Thymus (tissue), 11 donors: ENCODE data around the gene CRABP2. TPM values are rescaled to one million over a fixed set of nuclear protein-coding genes. Genes with fewer than 3 reads are reported as not detected.

Experiments
- DNase-seq, 9 donors: peaks; one replicate each; pipeline ENCODE4 v3.0.0-alpha.2; 2013; ENCODE audit warnings: low spot score in 9 of 9, low read depth in 6 of 9, missing footprints in 1 of 9
- H3K27ac ChIP-seq, 2 donors: one replicate each; pipeline ENCODE4 v1.5.1; 2013; ENCODE audit warnings: control low read depth in 1 of 2, low read depth in 1 of 2, low read length in 1 of 2, mild to moderate bottlenecking in 1 of 2, moderate library complexity in 1 of 2
- H3K27me3 ChIP-seq, 2 donors: one replicate each; pipeline ENCODE4 v1.5.1; 2013; ENCODE audit warnings: low read length in 1 of 2; ENCODE audit not compliant: control insufficient read depth in 2 of 2, insufficient read depth in 1 of 2
- H3K36me3 ChIP-seq, 2 donors: one replicate each; pipeline ENCODE4 v1.5.1; 2013; ENCODE audit warnings: low read length in 1 of 2, mild to moderate bottlenecking in 1 of 2, moderate library complexity in 1 of 2; ENCODE audit not compliant: control insufficient read depth in 2 of 2, insufficient read depth in 2 of 2
- H3K4me1 ChIP-seq, 2 donors: one replicate each; pipeline ENCODE4 v1.5.1; 2013; ENCODE audit warnings: low read length in 2 of 2; ENCODE audit not compliant: control insufficient read depth in 2 of 2, insufficient read depth in 2 of 2
- H3K4me3 ChIP-seq, 2 donors: one replicate each; pipeline ENCODE4 v1.5.1; 2013; ENCODE audit warnings: low read length in 2 of 2, control low read depth in 1 of 2, mild to moderate bottlenecking in 1 of 2
- H3K9me3 ChIP-seq, 2 donors: one replicate each; pipeline ENCODE4 v1.5.1; 2013; ENCODE audit warnings: low read length in 1 of 2, mild to moderate bottlenecking in 1 of 2; ENCODE audit not compliant: control insufficient read depth in 2 of 2, insufficient read depth in 1 of 2
- WGBS: extraction: QIAGEN DNeasy Blood & Tissue Kit; methylation state at CpG from one replicate; pipeline ENCODE4 v1.1.7; 2013; 5-methylcytosine and 5-hydroxymethylcytosine counted together
- polyA plus RNA-seq: library from polyadenylated mRNA; stranded (reverse); fragments of 200-250 nt; gene quantifications from one replicate; pipeline ENCODE4 v1.2.3, GENCODE V29; 2013
- total RNA-seq: library from RNA; stranded (reverse); fragments of 120-200 nt; gene quantifications from one replicate; pipeline ENCODE4 v1.2.4, GENCODE V29; 2013
- donor health status: healthy.

CRABP2 gene
- total and polyA plus RNA-seq, 2 donors: 20.7 to 75.0 TPM

- 80% methylated on average over 5 of the region's 5 CpGs for WGBS
- Histone ChIP-seq H3K27me3 (peaks cover 0 to 49% of the 10 kb centered on the region in 2 donors), H3K4me1 (peaks cover 3 to 53% of the 10 kb centered on the region in 2 donors), H3K27ac (no peak overlapping the region), H3K4me3 (no peak overlapping the region), H3K36me3 (no peaks in the 10 kb centered on the region), H3K9me3 (no peaks in the 10 kb centered on the region)
- DNase-seq: no peak
Observed at GRCh38 chr1:156664046-156664766, 41.2 kb downstream of the CRABP2 start.

GRCh38 chr1:156663178-156663577 is 42.2 kb downstream of the CRABP2 start:
- peaks cover 0 to 54% of the 10 kb centered on the region in 2 donors for H3K27me3 ChIP-seq
- peak in 4 of 9 donors; percentile 47 to 65 (median 49) for DNase-seq
- H3K4me1 ChIP-seq: peaks cover 3 to 53% of the 10 kb centered on the region in 2 donors
- H3K27ac ChIP-seq: no peak overlapping the region
- no peaks in the 10 kb centered on the region for H3K9me3 ChIP-seq
- H3K4me3 ChIP-seq: no peak overlapping the region
- no peaks in the 10 kb centered on the region for H3K36me3 ChIP-seq
- WGBS: 12% methylated on average over 5 of the region's 5 CpGs

DNA sequence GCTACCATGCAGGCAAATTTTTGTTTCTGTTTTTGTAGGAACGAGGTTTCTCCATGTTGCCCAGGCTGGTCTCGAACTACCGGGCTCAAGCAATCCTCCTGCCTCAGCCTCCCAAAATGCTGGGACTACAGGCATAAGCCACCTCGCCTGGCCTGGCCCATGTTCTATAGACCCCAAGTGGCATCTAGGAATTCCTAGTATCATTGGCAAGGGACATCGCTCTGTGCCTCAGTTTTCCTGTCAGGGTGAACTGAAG is 42.7 kb downstream of the CRABP2 start:
- no peak for DNase-seq

DNA sequence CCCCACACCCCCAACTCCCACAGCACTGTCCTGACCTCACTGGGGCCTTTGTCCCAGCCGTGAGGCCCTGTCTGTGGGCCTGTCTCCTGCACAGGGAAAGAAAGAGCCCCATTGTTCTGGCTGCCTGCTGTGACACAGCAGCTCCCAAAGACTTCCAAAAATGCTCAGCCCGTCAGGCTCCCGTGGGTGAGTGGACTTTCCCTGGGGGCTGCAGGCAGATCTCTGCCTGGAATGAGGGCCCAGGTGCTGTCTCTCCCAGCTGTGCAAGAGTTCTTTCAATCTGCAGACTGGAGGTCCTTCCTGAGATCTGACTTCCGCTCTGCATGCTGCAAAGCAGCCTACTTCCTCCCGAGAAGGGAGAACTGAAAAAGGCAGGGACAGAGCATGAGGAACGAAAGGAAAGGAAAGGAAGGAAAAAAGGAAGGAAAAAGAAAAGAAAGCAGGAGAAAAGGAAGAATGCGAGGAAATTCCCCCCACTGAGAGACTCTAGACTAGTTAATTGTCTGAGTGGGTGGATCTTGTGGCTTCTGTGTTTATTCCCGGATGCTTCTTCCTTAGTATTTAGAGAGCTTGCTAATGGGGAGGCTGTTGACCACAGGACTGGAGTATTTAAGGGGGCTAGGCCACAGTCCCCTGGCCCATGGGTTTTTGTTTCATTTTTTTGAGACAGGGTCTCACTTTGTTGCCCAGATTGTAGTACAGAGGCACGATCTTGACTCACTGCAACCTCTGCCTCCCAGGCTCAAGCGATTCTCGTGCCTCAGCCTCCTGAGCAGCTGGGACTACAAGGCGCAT is 43.2 kb downstream of the CRABP2 start:
- peaks cover 7 to 62% of the 10 kb centered on the region in 2 donors for H3K4me1 ChIP-seq
- no peak overlapping the region for H3K27ac ChIP-seq

More for the DNA sequence above, 42.7 kb downstream of the CRABP2 start:
- Histone ChIP-seq H3K27me3 (peaks cover 4 to 59% of the 10 kb centered on the region in 2 donors), H3K27ac (no peak overlapping the region), H3K36me3 (no peaks in the 10 kb centered on the region), H3K4me1 (peaks cover 3 to 56% of the 10 kb centered on the region in 2 donors), H3K4me3 (no peak overlapping the region), H3K9me3 (no peaks in the 10 kb centered on the region)
- 97% methylated on average over 5 of the region's 5 CpGs for WGBS

DNA sequence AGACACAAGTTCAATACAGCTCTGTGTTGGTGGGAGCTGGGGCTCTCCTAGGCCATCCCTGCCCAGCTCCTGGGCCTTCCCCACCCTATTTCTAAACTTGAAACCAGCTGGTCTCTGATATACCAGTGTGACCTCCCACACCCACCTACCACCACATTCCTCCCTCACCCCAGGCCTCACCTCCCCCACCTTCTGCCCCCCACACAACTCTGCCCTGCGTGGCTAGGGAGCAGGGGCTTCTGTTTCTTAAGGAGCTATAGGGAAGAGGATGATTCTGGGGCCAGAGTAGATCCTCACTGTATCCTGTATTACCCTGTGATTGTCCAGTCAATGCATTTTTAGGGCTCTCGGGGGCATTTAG is 44.7 kb downstream of the CRABP2 start:
- DNase-seq: no peak
- peaks cover 8 to 70% of the 10 kb centered on the region in 2 donors for H3K4me1 ChIP-seq
- H3K4me3 ChIP-seq: no peak overlapping the region
- WGBS: 52% methylated on average over 2 of the region's 2 CpGs
- H3K27ac ChIP-seq: no peak overlapping the region
- H3K36me3 ChIP-seq: no peaks in the 10 kb centered on the region
- H3K27me3 ChIP-seq: peaks cover 23 to 69% of the 10 kb centered on the region in 2 donors
- no peaks in the 10 kb centered on the region for H3K9me3 ChIP-seq

More for the DNA sequence above, 43.2 kb downstream of the CRABP2 start:
- 60% methylated on average over 12 of the region's 12 CpGs for WGBS
- H3K4me3 ChIP-seq: no peak overlapping the region
- no peaks in the 10 kb centered on the region for H3K9me3 ChIP-seq
- H3K36me3 ChIP-seq: no peaks in the 10 kb centered on the region
- peaks cover 9 to 61% of the 10 kb centered on the region in 2 donors for H3K27me3 ChIP-seq
- no peak for DNase-seq

DNA sequence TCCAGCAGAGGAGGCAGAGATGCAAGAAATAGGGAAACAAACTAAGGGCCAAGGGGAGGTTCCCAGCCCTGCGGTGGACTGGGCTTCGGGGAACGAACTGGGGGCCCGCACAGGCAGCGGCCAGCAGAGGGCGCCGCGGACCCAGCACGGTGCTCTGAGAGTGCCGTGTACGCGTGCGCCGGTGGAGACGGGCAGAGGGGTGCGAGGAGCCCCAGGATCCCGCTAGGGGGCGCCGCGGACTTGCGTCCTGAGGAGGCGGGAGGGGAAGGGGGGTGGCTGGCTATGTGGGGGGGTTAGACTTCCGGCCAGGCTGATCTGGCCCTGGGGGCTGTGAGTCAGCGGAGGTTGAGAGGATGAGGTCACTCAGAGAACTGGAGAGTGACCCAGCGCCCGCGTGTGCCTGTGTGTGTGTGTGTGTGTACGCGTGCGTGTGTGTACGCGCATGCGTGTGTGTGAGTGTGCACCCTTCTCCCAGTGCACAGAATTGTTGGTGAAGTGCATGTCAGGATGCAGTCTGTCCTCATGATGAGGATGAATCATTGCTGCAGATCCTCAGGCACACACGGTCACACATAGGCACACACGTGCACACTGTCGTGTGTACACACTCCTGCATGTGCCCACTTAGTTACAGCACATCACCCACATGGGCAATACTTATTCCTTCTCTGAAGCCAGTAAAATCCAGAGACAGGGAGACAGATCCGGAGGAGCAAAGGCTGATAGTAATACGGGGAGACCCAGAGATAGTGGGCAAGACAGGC is 45.2 kb downstream of the CRABP2 start:
- Histone ChIP-seq H3K9me3 (no peaks in the 10 kb centered on the region), H3K4me1 (peaks cover 8 to 70% of the 10 kb centered on the region in 2 donors), H3K27me3 (peaks cover 28 to 69% of the 10 kb centered on the region in 2 donors), H3K4me3 (no peak overlapping the region), H3K27ac (no peak overlapping the region), H3K36me3 (no peaks in the 10 kb centered on the region)
- WGBS: 28% methylated on average over 38 of the region's 38 CpGs
- peak; percentile 55 to 90 (median 76) for DNase-seq

- Histone ChIP-seq H3K27ac (no peak overlapping the region), H3K4me1 (peaks cover 8 to 65% of the 10 kb centered on the region in 2 donors), H3K9me3 (no peaks in the 10 kb centered on the region), H3K36me3 (no peaks in the 10 kb centered on the region), H3K27me3 (peaks cover 33 to 69% of the 10 kb centered on the region in 2 donors), H3K4me3 (no peak overlapping the region)
- 34% methylated on average over 6 of the region's 6 CpGs for WGBS
- no peak for DNase-seq
Observed at GRCh38 chr1:156659661-156659987, 45.8 kb downstream of the CRABP2 start.

GRCh38 chr1:156658945-156659574 is 46.3 kb downstream of the CRABP2 start:
- Histone ChIP-seq H3K27me3 (peaks cover 33 to 69% of the 10 kb centered on the region in 2 donors), H3K36me3 (no peaks in the 10 kb centered on the region), H3K4me1 (peaks cover 8 to 60% of the 10 kb centered on the region in 2 donors), H3K9me3 (no peaks in the 10 kb centered on the region), H3K4me3 (no peak overlapping the region), H3K27ac (no peak overlapping the region)
- no peak for DNase-seq
- 88% methylated on average over 10 of the region's 10 CpGs for WGBS
